GM20431 (cell line): ENCODE measurements around the gene SETDB1.

Source experiments
- in situ Hi-C: fragments of 300-500 bp; cut with MseI, MboI; formaldehyde crosslinking; loops from one replicate; pipeline ENCODE4 v1.15.0; 2020; ENCODE audit warnings: low sequenced_read_pairs; ENCODE audit not compliant: unreplicated experiment

Gene SETDB1

GRCh38 chr1:150973836-150974579 lies 47.8 kb downstream of the SETDB1 start:
- in situ Hi-C loops = no loop called here

DNA sequence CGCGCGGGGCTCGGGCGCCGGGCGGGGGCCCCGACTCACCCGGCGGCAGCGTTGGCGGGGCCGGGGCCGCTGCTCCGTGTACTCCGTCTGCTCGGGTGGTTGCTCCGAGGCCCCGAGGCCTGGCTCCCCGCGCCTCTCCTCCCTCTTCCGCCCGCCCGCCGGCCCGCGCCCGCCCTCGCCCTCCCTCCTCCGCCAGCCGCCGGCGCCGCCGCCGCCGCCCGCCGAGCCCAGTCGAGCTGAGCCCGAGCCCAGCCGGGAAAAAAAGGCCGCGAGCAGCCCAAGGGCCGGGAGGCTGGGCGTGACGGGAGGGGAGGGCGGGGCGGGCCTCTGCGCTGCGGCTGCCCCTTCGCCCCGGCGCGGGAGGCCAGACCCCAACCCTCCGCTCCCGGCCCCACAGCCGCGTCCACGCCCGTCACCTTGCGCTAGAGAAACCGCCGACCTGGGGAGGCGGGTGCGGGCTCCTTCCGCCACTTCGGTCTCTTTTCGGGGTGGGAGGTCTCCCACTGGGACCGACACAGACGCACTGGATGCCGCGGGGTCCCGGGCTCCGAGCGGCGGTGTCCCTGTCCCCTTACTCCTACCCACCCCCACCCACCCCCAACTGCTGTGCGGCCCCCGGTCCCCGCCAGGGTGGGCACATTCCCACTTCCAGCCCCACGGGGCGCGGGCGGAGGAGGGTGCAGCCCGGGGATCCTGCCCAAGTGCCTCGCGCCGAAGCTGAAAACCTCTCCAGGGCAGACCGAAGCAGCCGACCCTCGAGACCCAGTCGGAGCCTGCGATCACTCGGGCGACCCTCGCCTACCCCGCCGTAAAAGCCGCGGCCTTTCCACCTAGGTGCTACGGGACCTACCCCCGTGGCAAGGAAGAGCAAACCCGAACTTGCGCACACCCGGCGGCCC lies 48.7 kb downstream of the SETDB1 start, which contains the start of gene CERS2:
Gene CERS2 (minus strand): TSS at position 256 of the 899 bp plus-strand sequence. CDS start 5,745 bp downstream, outside the sequence.
- in situ Hi-C loops = no loop called here

DNA sequence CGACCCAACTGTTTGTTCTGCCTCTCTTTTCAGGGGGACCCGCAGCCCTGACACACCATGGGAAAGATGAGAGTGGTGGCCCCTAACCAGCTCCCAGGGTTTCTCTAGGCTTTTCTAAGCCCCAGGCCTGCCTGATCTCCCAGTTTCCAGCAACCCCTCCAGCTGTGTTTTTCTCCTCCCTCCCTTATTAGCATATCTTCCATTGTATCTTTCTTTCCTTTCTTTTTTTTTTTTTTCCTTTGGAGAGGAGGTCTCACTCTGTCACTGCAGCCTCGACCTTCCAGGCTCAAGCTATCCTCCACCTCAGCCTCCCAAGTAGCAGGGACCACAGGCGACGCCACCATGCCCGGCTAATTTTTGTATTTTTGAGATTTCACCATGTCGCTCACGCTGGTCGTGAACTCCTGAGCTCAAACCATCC lies 50.2 kb downstream of the SETDB1 start:
- in situ Hi-C loops = no loop called here

DNA sequence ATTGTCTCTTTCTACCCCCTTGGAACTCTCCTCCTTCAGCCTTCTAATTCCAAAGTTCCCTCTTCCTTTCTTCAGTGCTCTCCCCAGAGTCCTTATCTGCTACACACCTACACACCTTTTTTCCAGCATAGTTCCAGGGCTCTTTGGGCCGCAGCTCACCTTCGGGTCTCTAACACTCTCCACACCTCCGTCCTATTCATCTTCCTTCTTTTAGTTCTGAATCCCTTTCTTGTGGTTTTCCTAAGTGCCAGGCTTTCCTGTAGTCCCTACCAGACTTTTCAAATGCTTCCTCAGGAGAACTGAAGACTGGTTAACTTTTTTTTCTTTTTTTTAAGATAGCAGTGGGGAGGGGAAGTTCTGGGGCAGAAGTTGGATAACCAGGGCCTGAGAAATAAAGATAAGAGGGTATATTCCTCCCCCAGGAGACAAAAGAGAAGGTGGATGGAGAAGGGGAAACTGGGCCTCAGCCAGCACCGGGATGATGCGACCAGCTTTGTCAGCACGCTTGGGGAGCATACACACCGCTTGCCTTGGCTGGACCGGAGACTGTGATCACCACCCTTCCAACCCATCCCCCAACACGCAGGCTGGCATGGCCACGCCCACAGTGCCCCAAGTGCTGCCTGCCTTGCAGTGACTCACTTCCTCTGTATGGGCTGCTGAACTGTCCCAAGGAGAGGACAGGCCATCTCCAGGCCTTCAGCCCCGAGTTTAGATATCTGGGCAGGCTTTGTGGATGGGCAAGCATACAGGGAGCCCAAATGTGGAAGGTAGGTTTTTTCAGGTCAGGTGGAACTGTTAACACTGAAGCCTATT lies 50.9 kb downstream of the SETDB1 start:
- in situ Hi-C loops = no loop called here

GRCh38 chr1:150979092-150980056 lies 53.2 kb downstream of the SETDB1 start:
- in situ Hi-C loops = no loop called here

DNA sequence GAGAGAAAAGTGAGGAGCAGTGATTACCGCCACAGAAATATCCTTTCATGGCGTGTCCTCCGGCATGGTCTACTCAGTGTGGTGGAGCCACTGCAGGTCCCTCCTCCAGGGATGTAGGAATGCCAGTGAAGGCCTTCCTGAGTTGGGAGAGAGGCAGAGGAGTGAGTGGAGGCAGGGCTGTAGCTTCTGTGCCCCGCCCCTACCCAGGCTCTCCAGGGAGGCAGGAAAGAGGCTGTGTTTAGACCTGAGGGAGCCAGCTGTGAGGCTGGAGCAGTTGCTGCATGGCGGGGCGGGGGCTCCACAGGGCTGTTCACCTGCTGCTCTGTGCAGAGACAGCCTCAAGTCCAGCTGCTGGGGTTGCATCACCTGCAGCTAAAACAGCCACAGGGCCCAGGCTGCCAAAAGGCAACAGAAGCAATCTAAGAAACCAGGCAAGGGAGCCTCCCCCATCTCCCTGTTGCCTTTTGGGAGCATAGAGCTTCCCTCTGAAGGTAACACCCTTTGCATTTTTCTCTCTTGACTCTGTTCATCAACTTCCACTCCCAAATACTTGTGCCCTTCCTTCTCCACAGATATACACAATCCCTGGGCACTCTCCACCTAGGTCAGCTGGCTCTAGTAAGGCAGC lies 55.1 kb downstream of the SETDB1 start:
- in situ Hi-C loops = no loop called here

GRCh38 chr1:150981805-150982712 lies 55.9 kb downstream of the SETDB1 start, which contains the start of gene ANXA9:
TSS of gene ANXA9 (plus strand) at chr1:150982292. CDS start at chr1:150983106, 814 bp downstream.
- in situ Hi-C loops = no loop called here

GRCh38 chr1:150985179-150985825 lies 59.1 kb downstream of the SETDB1 start:
- in situ Hi-C loops = no loop called here

GRCh38 chr1:150987924-150988323 lies 61.8 kb downstream of the SETDB1 start:
- in situ Hi-C loops = no loop called here

- in situ Hi-C loops = no loop called here
Measured at GRCh38 chr1:150992626-150993025, 66.5 kb downstream of the SETDB1 start.

DNA sequence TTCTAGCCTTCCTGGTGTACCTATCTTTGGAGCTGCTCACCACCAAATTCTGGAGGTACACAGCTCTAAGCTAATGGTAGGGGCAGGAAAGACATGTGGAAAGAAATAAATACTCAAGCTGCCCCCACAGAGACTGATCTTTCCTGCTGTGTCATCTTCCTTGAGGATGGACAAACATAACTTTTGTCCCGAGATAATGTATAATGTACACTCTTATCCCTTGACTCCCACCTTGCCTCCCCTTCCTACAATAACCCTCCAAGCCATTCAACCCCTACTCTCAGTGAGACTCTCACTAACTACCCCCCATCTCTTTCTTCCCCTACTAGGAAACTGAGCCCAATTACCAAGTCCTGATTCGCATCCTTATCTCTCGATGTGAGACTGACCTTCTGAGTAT lies 68.1 kb downstream of the SETDB1 start:
- in situ Hi-C loops = no loop called here

GRCh38 chr1:150995460-150995859 lies 69.3 kb downstream of the SETDB1 start:
- in situ Hi-C loops = no loop called here

GRCh38 chr1:150995896-150996295 lies 69.7 kb downstream of the SETDB1 start:
- in situ Hi-C loops = no loop called here

GRCh38 chr1:150997126-150997872 lies 71.1 kb downstream of the SETDB1 start:
- in situ Hi-C loops = no loop called here

DNA sequence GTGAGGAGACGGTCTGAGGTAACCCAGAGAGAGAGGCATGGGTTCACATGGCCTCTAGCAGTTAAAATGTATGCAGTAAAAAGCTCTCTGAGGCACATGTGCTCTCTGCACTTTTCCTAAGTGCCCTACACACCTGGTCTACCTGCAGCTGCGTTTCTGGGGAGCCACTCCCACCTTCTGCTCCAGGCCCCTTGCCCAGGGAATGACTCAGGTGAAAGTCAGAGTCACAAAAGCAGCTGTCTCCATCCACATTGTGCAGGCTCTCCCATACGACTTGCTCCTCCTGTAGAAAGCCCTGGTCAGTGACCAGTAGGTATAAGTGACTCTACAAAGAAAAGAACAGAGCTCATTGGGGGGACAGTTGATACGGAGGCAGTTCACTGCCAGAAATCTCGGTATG lies 71.8 kb downstream of the SETDB1 start:
- in situ Hi-C loops = no loop called here

- in situ Hi-C loops = no loop called here
Measured at GRCh38 chr1:150999051-150999674, 73.0 kb downstream of the SETDB1 start.
